NB4 (cell line): ENCODE results near the gene SYNDIG1.

Source experiments
- CTCF ChIP-seq: IDR thresholded peaks from one replicate; pipeline ENCODE4 v1.5.1; 2012; ENCODE audit warnings: low read depth, low read length
- MYC ChIP-seq: IDR thresholded peaks from 2 replicates; pipeline ENCODE4 v1.6.1; 2011; ENCODE audit warnings: low read depth, low read length

DNA sequence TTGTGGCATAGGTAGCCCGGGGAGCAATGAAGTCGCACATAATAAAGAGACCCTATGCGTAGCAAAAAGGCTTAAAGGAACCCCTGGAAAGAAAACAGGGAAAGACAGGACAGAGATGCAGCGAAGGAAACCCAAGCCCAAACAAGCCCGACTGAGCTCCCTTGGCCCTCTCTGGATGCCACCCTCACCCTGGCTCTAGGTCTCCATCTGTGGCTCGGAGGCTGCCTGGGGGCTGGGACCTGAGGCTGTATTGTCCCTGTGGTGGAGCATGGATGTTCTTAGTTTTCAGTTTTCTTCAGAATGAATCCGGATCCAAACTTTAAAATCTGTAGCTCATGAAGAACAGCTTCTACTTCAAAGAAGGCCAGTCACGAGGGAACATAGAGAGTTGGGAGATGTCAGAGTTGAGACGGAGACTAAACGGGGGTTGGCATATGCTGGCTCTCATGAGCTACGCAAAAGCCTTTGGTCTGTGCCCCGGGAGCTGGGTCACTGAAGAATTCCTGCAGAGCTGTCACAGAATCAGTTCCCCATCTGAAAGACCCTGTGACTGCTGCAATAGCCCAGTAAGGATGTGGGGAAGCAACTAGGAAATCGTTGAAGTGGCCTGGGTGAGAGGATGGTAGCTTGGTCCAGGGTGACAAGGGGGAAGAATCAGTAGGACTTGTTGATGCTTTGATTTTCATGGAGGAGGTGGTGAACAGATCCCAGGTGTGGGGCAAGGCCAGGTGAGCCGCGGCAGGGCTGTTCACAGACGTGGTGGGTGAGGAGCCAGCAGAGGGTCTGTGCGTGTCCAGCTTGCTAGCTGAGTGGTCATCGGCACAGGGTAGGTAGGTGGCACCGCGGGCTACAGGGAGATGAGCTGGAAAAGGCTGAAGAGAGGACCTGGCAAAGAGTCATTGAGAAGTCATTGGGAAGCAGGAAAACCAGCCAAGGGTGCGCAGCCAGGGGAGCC lies 35.2 kb downstream of the SYNDIG1 start:
- TF ChIP-seq CTCF (no peak), MYC (no peak)
